A549 (cell line): ENCODE data around the gene NYAP2. TPM values are rescaled to one million over a fixed set of nuclear protein-coding genes. Genes with fewer than 3 reads are reported as not detected.

Experiments
- ATAC-seq, 2 experiments: fragments of 200-7000 bp in 1 of 2; fragments of >200 bp in 1 of 2; cut with Nextera tagmentation in 1 of 2; cut with Tn5 transposase in 1 of 2; 3 replicates each; pipeline versions ENCODE4 v1.8.0 to v1.9.1; 2018 to 2020; ENCODE audit warnings: mild to moderate bottlenecking in 1 of 2, moderate library complexity in 1 of 2
- CTCF ChIA-PET: fragments of 300-600 bp; sonication (Branson Sonifier 250); formaldehyde crosslinking; extraction: SDS; loops from one replicate; lab custom pipeline; 2021; ENCODE audit warnings: antibody characterized with exemption, inconsistent platforms; lab: Yijun Ruan, JAX
- POLR2A ChIA-PET: fragments of 350-600 bp; formaldehyde crosslinking; extraction: SDS; loops from one replicate; lab custom pipeline; 2021; ENCODE audit warnings: antibody characterized with exemption, inconsistent platforms; lab: Yijun Ruan, JAX
- DNase-seq, 2 experiments: peaks; one replicate each; pipeline versions ENCODE4 v3.0.0 to v3.0.0-alpha.2; 2011 to 2016; ENCODE audit warnings: low read depth in 1 of 2, low spot score in 1 of 2
- FAIRE-seq: peaks from 2 replicates; lab custom pipeline; 2011; peaks lifted over from hg19 to GRCh38; lab: Jason Lieb, UNC
- H3K27ac ChIP-seq, 2 experiments: fragments of >200 bp; sonication (Bioruptor Twin); formaldehyde crosslinking; 3 replicates each; pipeline ENCODE4 v1.5.1; 2016 to 2017
- H3K4me1 ChIP-seq: fragments of >200 bp; sonication (Bioruptor Twin); formaldehyde crosslinking; 3 replicates; pipeline ENCODE4 v1.6.1; 2016
- H3K4me2 ChIP-seq: fragments of >200 bp; sonication (Bioruptor Twin); formaldehyde crosslinking; 3 replicates; pipeline ENCODE4 v1.6.1; 2016
- H3K4me3 ChIP-seq: fragments of >200 bp; sonication (Bioruptor Twin); formaldehyde crosslinking; 3 replicates; pipeline ENCODE4 v1.5.1; 2016
- H3K9me3 ChIP-seq: fragments of >200 bp; sonication (Bioruptor Twin); formaldehyde crosslinking; 3 replicates; pipeline ENCODE4 v1.6.1; 2016
- BHLHE40 ChIP-seq: IDR thresholded peaks from 2 replicates; pipeline ENCODE4 v1.6.1; 2012; ENCODE audit warnings: low read depth, low read length, inconsistent platforms
- CBX8 ChIP-seq: fragments of 200-600 bp; sonication (generic); IDR thresholded peaks from 2 replicates; pipeline ENCODE4 v1.6.1; 2016
- CHD2 ChIP-seq: fragments of 150-350 bp; IDR thresholded peaks from 2 replicates; pipeline ENCODE4 v1.6.1; 2014; ENCODE audit warnings: low read length; ENCODE audit not compliant: partially characterized antibody
- CHD4 ChIP-seq: fragments of 200-600 bp; sonication (generic); IDR thresholded peaks from 2 replicates; pipeline ENCODE4 v1.6.1; 2016; ENCODE audit warnings: antibody characterized with exemption, mild to moderate bottlenecking, borderline replicate concordance
- EHF ChIP-seq: fragments of 250-450 bp; sonication (Bioruptor Pico); IDR thresholded peaks from 2 replicates; pipeline ENCODE4 v1.5.0; 2020; ENCODE audit warnings: mild to moderate bottlenecking
- FOSB ChIP-seq: fragments of 250-450 bp; sonication (Bioruptor Pico); IDR thresholded peaks from 2 replicates; pipeline ENCODE4 v1.5.0; 2020; ENCODE audit warnings: mild to moderate bottlenecking, moderate library complexity
- FOXS1 ChIP-seq: fragments of 250-450 bp; sonication (Bioruptor Pico); IDR thresholded peaks from 2 replicates; pipeline ENCODE4 v1.5.0; 2020; ENCODE audit warnings: mild to moderate bottlenecking, moderate library complexity
- GATA3 ChIP-seq: IDR thresholded peaks from 2 replicates; pipeline ENCODE4 v1.6.1; 2012; ENCODE audit warnings: borderline replicate concordance
- HDAC2 ChIP-seq: fragments of 200-600 bp; sonication (generic); IDR thresholded peaks from 2 replicates; pipeline ENCODE4 v1.6.1; 2016
- HOXA7 ChIP-seq: fragments of 250-450 bp; sonication (Bioruptor Pico); IDR thresholded peaks from 2 replicates; pipeline ENCODE4 v1.5.0; 2020; ENCODE audit warnings: mild to moderate bottlenecking, moderate library complexity
- HOXB13 ChIP-seq: fragments of 250-450 bp; sonication (Bioruptor Pico); IDR thresholded peaks from 2 replicates; pipeline ENCODE4 v1.5.0; 2020; ENCODE audit warnings: low read depth, mild to moderate bottlenecking, moderate library complexity
- HOXB5 ChIP-seq: fragments of 250-450 bp; sonication (Bioruptor Pico); IDR thresholded peaks from 2 replicates; pipeline ENCODE4 v1.5.0; 2020; ENCODE audit warnings: mild to moderate bottlenecking, moderate library complexity
- JUNB ChIP-seq: fragments of >200 bp; sonication (Bioruptor Twin); formaldehyde crosslinking; IDR thresholded peaks from 2 replicates; pipeline ENCODE4 v1.6.1; 2016
- KDM1A ChIP-seq: fragments of 200-600 bp; sonication (generic); IDR thresholded peaks from 2 replicates; pipeline ENCODE4 v1.6.1; 2016; ENCODE audit warnings: low read depth, mild to moderate bottlenecking
- MAZ ChIP-seq: fragments of 150-350 bp; IDR thresholded peaks from 2 replicates; pipeline ENCODE4 v1.6.1; 2014; ENCODE audit warnings: antibody characterized with exemption, low read depth, low read length, borderline replicate concordance
- NFE2L2 ChIP-seq: fragments of 150-350 bp; conservative IDR thresholded peaks from 2 replicates; pipeline ENCODE4 v1.6.1; 2014; ENCODE audit warnings: low read length
- RARB ChIP-seq: fragments of 250-450 bp; sonication (Bioruptor Pico); IDR thresholded peaks from 2 replicates; pipeline ENCODE4 v1.8.0; 2021; ENCODE audit warnings: mild to moderate bottlenecking, moderate library complexity
- RFX5 ChIP-seq: fragments of 450-650 bp; IDR thresholded peaks from 2 replicates; pipeline ENCODE4 v1.7.1; 2014; ENCODE audit warnings: antibody characterized with exemption, mild to moderate bottlenecking, moderate library complexity
- ZFP36 ChIP-seq: fragments of 450-650 bp; IDR thresholded peaks from 2 replicates; pipeline ENCODE4 v1.6.1; 2014; ENCODE audit warnings: borderline replicate concordance; ENCODE audit not compliant: partially characterized antibody
- ZNF302 ChIP-seq: fragments of 250-450 bp; sonication (Bioruptor Pico); IDR thresholded peaks from 2 replicates; pipeline ENCODE4 v1.9.0; 2021; ENCODE audit warnings: inconsistent platforms, mild to moderate bottlenecking, moderate library complexity
- WGBS: methylation state at CpG from one replicate; pipeline ENCODE4 v1.1.6; 2017; ENCODE audit errors: missing lambda C conversion rate; 5-methylcytosine and 5-hydroxymethylcytosine counted together
- polyA plus RNA-seq, 4 experiments: library from polyadenylated mRNA; depleted of rRNA in 3 of 4; stranded (reverse); fragments of >200 nt; fragmentation: RNase III in 1 of 4; extraction: RNeasy Plus Mini Kit Qiagen cat#74134 plus additional on column Dnase treatment in 1 of 4; gene quantifications; 2 replicates in 3 of 4; 3 replicates in 1 of 4; pipeline ENCODE4 v1.2.3, GENCODE V29; 2011 to 2017
- TF ChIP-seq, protein P1 (sequence below): fragments of >200 bp; sonication (Bioruptor Twin); formaldehyde crosslinking; IDR thresholded peaks from 3 replicates; pipeline ENCODE4 v1.5.1; 2016
- TF ChIP-seq, protein P2 (sequence below): fragments of >200 bp; sonication (Bioruptor Twin); formaldehyde crosslinking; IDR thresholded peaks from 3 replicates; pipeline ENCODE4 v1.6.1; 2016
- TF ChIP-seq, protein P3 (sequence below): fragments of 250-450 bp; sonication (Bioruptor Pico); IDR thresholded peaks from 2 replicates; pipeline ENCODE4 v1.5.0; 2020; ENCODE audit warnings: low read depth, mild to moderate bottlenecking, moderate library complexity
- TF ChIP-seq, protein P4 (sequence below): fragments of 150-350 bp; IDR thresholded peaks from 2 replicates; pipeline ENCODE4 v1.6.1; 2014; ENCODE audit warnings: low read depth, mild to moderate bottlenecking, low read length
- TF ChIP-seq, protein P5 (sequence below): fragments of 250-450 bp; sonication (Bioruptor Pico); IDR thresholded peaks from 2 replicates; pipeline ENCODE4 v1.5.0; 2021; ENCODE audit warnings: mild to moderate bottlenecking, moderate library complexity, borderline replicate concordance
- TF ChIP-seq, protein P6 (sequence below): IDR thresholded peaks from 2 replicates; pipeline ENCODE4 v1.6.1; 2012; ENCODE audit warnings: low read depth, borderline replicate concordance

The NYAP2 gene
- polyA plus RNA-seq, 2 of the 4 experiments (the other 2 are of a cell fraction): 0.01 TPM; not detected in 1

DNA sequence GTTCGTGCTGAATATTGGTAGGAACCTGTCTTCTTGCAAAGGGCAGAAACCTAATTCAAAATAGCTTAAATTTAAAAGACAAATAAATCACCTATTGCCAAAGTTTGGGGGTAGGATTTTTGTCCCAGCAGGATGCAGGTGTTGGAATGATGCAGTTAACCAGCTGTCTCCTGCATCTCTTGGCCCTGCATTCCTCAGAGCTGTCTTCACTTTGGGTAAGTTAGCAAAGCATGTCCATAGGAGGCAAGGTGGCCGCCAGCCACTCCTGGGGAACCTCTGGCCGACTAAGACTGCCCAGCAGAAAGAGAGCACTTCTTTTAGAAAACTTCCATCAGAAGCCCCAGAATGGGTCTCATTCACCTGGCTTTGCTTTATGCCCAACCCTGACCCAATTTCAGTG lies 20.5 kb upstream of the NYAP2 start:
- 9% methylated on average over 3 of the region's 3 CpGs for WGBS
- Histone ChIP-seq H3K4me3 (no peak overlapping the region), H3K27ac (no peak overlapping the region), H3K4me2 (no peak overlapping the region), H3K9me3 (no peaks in the 10 kb centered on the region), H3K4me1 (no peaks in the 10 kb centered on the region)
- FAIRE-seq: no peak
- TF ChIP-seq NFE2L2 (no peak), CBX8 (no peak), FOXS1 (CRISPR knock-in tag) (no peak), FOSB (no peak), GATA3 (no peak), RARB (CRISPR knock-in tag) (no peak)
- TF ChIP-seq, protein P1, sequence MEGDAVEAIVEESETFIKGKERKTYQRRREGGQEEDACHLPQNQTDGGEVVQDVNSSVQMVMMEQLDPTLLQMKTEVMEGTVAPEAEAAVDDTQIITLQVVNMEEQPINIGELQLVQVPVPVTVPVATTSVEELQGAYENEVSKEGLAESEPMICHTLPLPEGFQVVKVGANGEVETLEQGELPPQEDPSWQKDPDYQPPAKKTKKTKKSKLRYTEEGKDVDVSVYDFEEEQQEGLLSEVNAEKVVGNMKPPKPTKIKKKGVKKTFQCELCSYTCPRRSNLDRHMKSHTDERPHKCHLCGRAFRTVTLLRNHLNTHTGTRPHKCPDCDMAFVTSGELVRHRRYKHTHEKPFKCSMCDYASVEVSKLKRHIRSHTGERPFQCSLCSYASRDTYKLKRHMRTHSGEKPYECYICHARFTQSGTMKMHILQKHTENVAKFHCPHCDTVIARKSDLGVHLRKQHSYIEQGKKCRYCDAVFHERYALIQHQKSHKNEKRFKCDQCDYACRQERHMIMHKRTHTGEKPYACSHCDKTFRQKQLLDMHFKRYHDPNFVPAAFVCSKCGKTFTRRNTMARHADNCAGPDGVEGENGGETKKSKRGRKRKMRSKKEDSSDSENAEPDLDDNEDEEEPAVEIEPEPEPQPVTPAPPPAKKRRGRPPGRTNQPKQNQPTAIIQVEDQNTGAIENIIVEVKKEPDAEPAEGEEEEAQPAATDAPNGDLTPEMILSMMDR: no peak
- TF ChIP-seq, protein P2, sequence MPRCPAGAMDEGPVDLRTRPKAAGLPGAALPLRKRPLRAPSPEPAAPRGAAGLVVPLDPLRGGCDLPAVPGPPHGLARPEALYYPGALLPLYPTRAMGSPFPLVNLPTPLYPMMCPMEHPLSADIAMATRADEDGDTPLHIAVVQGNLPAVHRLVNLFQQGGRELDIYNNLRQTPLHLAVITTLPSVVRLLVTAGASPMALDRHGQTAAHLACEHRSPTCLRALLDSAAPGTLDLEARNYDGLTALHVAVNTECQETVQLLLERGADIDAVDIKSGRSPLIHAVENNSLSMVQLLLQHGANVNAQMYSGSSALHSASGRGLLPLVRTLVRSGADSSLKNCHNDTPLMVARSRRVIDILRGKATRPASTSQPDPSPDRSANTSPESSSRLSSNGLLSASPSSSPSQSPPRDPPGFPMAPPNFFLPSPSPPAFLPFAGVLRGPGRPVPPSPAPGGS: no peak
- TF ChIP-seq, protein P3, sequence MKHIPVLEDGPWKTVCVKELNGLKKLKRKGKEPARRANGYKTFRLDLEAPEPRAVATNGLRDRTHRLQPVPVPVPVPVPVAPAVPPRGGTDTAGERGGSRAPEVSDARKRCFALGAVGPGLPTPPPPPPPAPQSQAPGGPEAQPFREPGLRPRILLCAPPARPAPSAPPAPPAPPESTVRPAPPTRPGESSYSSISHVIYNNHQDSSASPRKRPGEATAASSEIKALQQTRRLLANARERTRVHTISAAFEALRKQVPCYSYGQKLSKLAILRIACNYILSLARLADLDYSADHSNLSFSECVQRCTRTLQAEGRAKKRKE (CRISPR knock-in tag): no peak
- ChIA-PET POLR2A (no interaction called here), CTCF (interaction anchor here (0.7 to 1.1 kb wide), 2 partner anchors 10 to 16 kb away, joined by 3 to 4 read pairs; no protein-coding TSS in a partner anchor)
- ATAC-seq: no peak
- no peak for DNase-seq

DNA sequence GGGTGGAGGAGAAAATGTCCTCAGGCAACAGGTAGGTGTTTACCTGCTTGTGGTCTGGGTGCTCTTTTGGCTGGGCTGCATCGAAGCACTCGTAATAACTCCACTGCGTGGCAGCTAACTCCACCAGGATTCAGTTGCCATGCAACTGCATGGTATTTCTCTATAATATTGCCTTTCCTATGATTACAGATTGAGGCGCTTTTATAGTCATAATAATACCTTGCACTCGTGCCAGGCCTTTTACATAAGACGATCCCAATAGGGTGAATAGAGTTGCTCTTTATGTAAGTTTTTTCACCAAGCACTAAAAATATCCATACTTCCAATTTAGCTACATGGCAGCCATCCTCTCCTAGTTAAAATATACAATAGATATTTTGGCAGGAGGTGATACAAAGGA lies 19.7 kb upstream of the NYAP2 start:
- no peak overlapping the region for H3K4me2 ChIP-seq
- H3K9me3 ChIP-seq: no peaks in the 10 kb centered on the region
- FAIRE-seq (no peak), DNase-seq (no peak), ATAC-seq (no peak)
- no peaks in the 10 kb centered on the region for H3K4me1 ChIP-seq
- POLR2A ChIA-PET: no interaction called here
- H3K4me3 ChIP-seq: no peak overlapping the region
- TF ChIP-seq CHD2 (no peak), HOXA7 (CRISPR knock-in tag) (no peak), HOXB13 (CRISPR knock-in tag) (no peak), KDM1A (no peak), HDAC2 (no peak), CHD4 (no peak)
- TF ChIP-seq, protein P4, sequence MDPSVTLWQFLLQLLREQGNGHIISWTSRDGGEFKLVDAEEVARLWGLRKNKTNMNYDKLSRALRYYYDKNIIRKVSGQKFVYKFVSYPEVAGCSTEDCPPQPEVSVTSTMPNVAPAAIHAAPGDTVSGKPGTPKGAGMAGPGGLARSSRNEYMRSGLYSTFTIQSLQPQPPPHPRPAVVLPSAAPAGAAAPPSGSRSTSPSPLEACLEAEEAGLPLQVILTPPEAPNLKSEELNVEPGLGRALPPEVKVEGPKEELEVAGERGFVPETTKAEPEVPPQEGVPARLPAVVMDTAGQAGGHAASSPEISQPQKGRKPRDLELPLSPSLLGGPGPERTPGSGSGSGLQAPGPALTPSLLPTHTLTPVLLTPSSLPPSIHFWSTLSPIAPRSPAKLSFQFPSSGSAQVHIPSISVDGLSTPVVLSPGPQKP: no peak
- TF ChIP-seq, protein P2: no peak
- H3K27ac ChIP-seq: no peak overlapping the region
- 64% methylated on average over 6 of the region's 6 CpGs for WGBS
- CTCF ChIA-PET: no interaction called here

DNA sequence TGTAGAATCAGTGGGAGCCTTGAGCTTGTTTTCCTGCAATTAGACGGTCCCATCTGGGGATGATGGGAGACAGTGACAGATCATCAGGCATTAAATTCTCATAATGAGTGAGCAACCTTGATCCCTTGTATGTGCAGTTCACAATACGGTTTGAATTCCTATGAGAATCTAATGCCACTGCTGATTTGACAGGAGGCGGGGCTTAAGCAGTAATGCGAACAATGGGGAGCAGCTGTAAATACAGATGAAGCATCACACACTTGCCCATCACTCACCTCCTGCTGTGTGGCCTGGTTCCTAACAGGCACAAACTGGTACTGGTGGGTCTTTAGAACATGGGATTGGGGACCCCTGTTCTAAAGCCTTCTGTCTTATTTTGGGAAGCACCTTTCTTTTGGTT lies 17.9 kb upstream of the NYAP2 start:
- POLR2A ChIA-PET: no interaction called here
- no peak for FAIRE-seq
- H3K9me3 ChIP-seq: no peaks in the 10 kb centered on the region
- H3K4me3 ChIP-seq: no peak overlapping the region
- 57% methylated on average over 4 of the region's 4 CpGs for WGBS
- no peak overlapping the region for H3K4me2 ChIP-seq
- CTCF ChIA-PET: no interaction called here
- DNase-seq: no peak
- no peak for ATAC-seq
- H3K4me1 ChIP-seq: no peaks in the 10 kb centered on the region
- no peak overlapping the region for H3K27ac ChIP-seq
- TF ChIP-seq RFX5 (no peak), ZFP36 (no peak), HOXA7 (CRISPR knock-in tag) (no peak), GATA3 (no peak), JUNB (no peak), BHLHE40 (no peak), EHF (CRISPR knock-in tag) (no peak), MAZ (no peak), ZNF302 (CRISPR knock-in tag) (no peak), HOXB5 (CRISPR knock-in tag) (no peak)
- TF ChIP-seq, protein P5, sequence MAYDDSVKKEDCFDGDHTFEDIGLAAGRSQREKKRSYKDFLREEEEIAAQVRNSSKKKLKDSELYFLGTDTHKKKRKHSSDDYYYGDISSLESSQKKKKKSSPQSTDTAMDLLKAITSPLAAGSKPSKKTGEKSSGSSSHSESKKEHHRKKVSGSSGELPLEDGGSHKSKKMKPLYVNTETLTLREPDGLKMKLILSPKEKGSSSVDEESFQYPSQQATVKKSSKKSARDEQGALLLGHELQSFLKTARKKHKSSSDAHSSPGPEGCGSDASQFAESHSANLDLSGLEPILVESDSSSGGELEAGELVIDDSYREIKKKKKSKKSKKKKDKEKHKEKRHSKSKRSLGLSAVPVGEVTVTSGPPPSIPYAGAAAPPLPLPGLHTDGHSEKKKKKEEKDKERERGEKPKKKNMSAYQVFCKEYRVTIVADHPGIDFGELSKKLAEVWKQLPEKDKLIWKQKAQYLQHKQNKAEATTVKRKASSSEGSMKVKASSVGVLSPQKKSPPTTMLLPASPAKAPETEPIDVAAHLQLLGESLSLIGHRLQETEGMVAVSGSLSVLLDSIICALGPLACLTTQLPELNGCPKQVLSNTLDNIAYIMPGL (CRISPR knock-in tag): no peak
- TF ChIP-seq, protein P6, sequence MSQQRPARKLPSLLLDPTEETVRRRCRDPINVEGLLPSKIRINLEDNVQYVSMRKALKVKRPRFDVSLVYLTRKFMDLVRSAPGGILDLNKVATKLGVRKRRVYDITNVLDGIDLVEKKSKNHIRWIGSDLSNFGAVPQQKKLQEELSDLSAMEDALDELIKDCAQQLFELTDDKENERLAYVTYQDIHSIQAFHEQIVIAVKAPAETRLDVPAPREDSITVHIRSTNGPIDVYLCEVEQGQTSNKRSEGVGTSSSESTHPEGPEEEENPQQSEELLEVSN: no peak
